Endothelial cell of umbilical vein (primary cell): ENCODE results near the gene RMND5A. TPM values are rescaled to one million over a fixed set of nuclear protein-coding genes. Genes with fewer than 3 reads are reported as not detected.

ENCODE experiments used
- BruUV-seq: library from RNA; stranded (reverse); fragments of 400-500 nt; replicated peaks from 2 replicates; lab custom pipeline; 2021; lab: Mats Ljungman, UMichigan
- CTCF ChIA-PET: fragments of 300-600, 350-600 bp; sonication (Branson Sonifier 250); formaldehyde crosslinking; loops from one replicate; lab custom pipeline; 2021; ENCODE audit warnings: antibody characterized with exemption, inconsistent platforms; lab: Charles Lee
- POLR2A ChIA-PET: fragments of 300-600, 350-600 bp; sonication (Branson Sonifier 250); formaldehyde crosslinking; loops from one replicate; lab custom pipeline; 2021; ENCODE audit warnings: antibody characterized with exemption, inconsistent platforms; lab: Charles Lee
- DNase-seq: peaks from one replicate; pipeline ENCODE4 v3.0.0-alpha.2; 2011; ENCODE audit warnings: low read depth, low spot score
- FAIRE-seq: peaks from 2 replicates; lab custom pipeline; 2011; peaks lifted over from hg19 to GRCh38; lab: Jason Lieb, UNC
- H2AFZ ChIP-seq: 2 replicates; pipeline ENCODE4 v1.6.0; 2012; ENCODE audit warnings: low read depth, low read length, control low read depth, inconsistent platforms
- H3K27ac ChIP-seq: 2 replicates; pipeline ENCODE4 v1.5.1; 2011; ENCODE audit warnings: low read depth, mild to moderate bottlenecking, control low read depth, low read length, moderate library complexity; ENCODE audit not compliant: insufficient read depth
- H3K27me3 ChIP-seq, 2 experiments: 2 replicates each; pipeline versions ENCODE4 v1.6.0 to v1.6.1; 2011; ENCODE audit warnings: low read length in 2 of 2, mixed read lengths in 1 of 2; ENCODE audit not compliant: control insufficient read depth in 2 of 2, insufficient read depth in 2 of 2
- H3K36me3 ChIP-seq, 2 experiments: 2 replicates in 1 of 2; 3 replicates in 1 of 2; pipeline ENCODE4 v1.5.1; 2011; ENCODE audit warnings: low read length in 2 of 2, mild to moderate bottlenecking in 1 of 2, moderate library complexity in 1 of 2; ENCODE audit not compliant: control insufficient read depth in 2 of 2, insufficient read depth in 2 of 2; ENCODE audit errors: extremely low read depth in 1 of 2
- H3K4me1 ChIP-seq: 3 replicates; pipeline ENCODE4 v1.5.1; 2011; ENCODE audit warnings: mild to moderate bottlenecking, low read length; ENCODE audit not compliant: control insufficient read depth, insufficient read depth; ENCODE audit errors: extremely low read depth
- H3K4me2 ChIP-seq: 2 replicates; pipeline ENCODE4 v1.6.1; 2011; ENCODE audit warnings: low read length, control low read depth, mixed read lengths; ENCODE audit not compliant: insufficient read depth
- H3K4me3 ChIP-seq, 3 experiments: fragments of 200-600 bp in 1 of 3; sonication (generic), shearing (Covaris generic) in 1 of 3; replicated peaks in 1 of 3; 2 replicates each; pipeline ENCODE4 v1.5.1; 2011 to 2016; ENCODE audit warnings: control low read depth in 3 of 3, low read length in 3 of 3, mild to moderate bottlenecking in 2 of 3, inconsistent platforms in 1 of 3, low read depth in 1 of 3, moderate library complexity in 1 of 3; ENCODE audit not compliant: insufficient read depth in 1 of 3
- H3K79me2 ChIP-seq: 2 replicates; pipeline ENCODE4 v1.6.0; 2012; ENCODE audit warnings: low read length, inconsistent platforms; ENCODE audit not compliant: control insufficient read depth, insufficient read depth
- H3K9ac ChIP-seq: replicated peaks from 2 replicates; pipeline ENCODE3; 2011; ENCODE audit warnings: low read length, control low read depth; ENCODE audit not compliant: insufficient read depth; ENCODE audit errors: extremely low read depth
- H3K9me1 ChIP-seq: replicated peaks from 3 replicates; pipeline ENCODE4 v1.6.0; 2011; ENCODE audit warnings: mild to moderate bottlenecking, low read length; ENCODE audit not compliant: control insufficient read depth, insufficient read depth; ENCODE audit errors: extremely low read depth
- H3K9me3 ChIP-seq: replicated peaks from 2 replicates; pipeline ENCODE4 v1.5.1; 2012; ENCODE audit warnings: low read length, inconsistent platforms; ENCODE audit not compliant: control insufficient read depth, insufficient read depth
- H4K20me1 ChIP-seq: replicated peaks from 2 replicates; pipeline ENCODE3; 2011; ENCODE audit warnings: mild to moderate bottlenecking, low read length; ENCODE audit not compliant: control insufficient read depth, insufficient read depth; ENCODE audit errors: extremely low read depth
- CTCF ChIP-seq, 2 donors: IDR thresholded peaks; 1 replicate in 1 of 2; 2 replicates in 1 of 2; pipeline ENCODE4 v1.5.1; 2011; ENCODE audit warnings: low read length in 2 of 2, mild to moderate bottlenecking in 2 of 2, moderate library complexity in 2 of 2, control low read depth in 1 of 2, inconsistent platforms in 1 of 2, low read depth in 1 of 2; ENCODE audit not compliant: insufficient read depth in 1 of 2; ENCODE audit errors: extremely low read depth in 1 of 2
- EZH2 ChIP-seq: IDR thresholded peaks from 2 replicates; pipeline ENCODE4 v1.6.1; 2012; ENCODE audit warnings: borderline replicate concordance, low read depth, mild to moderate bottlenecking, moderate library complexity, low read length, inconsistent platforms; ENCODE audit not compliant: severe bottlenecking
- FOS ChIP-seq: IDR thresholded peaks from 2 replicates; pipeline ENCODE4 v1.6.1; 2011; ENCODE audit warnings: mild to moderate bottlenecking, low read length, moderate library complexity, borderline replicate concordance; ENCODE audit not compliant: insufficient read depth
- GATA2 ChIP-seq: IDR thresholded peaks from 2 replicates; pipeline ENCODE4 v1.7.0; 2011; ENCODE audit warnings: low read depth, mild to moderate bottlenecking, moderate library complexity, mixed read lengths, low read length; ENCODE audit not compliant: insufficient read length, insufficient read depth
- JUN ChIP-seq: IDR thresholded peaks from 2 replicates; pipeline ENCODE4 v1.6.1; 2011; ENCODE audit warnings: borderline replicate concordance, low read depth; ENCODE audit not compliant: insufficient read length, insufficient read depth
- MAX ChIP-seq: IDR thresholded peaks from 2 replicates; pipeline ENCODE4 v1.6.1; 2011; ENCODE audit not compliant: insufficient read depth, insufficient read length
- MYC ChIP-seq: IDR thresholded peaks from one replicate; pipeline ENCODE4 v1.6.1; 2011; ENCODE audit warnings: mild to moderate bottlenecking, low read depth, low read length
- POLR2A ChIP-seq: IDR thresholded peaks from 2 replicates; pipeline ENCODE4 v1.6.1; 2012; ENCODE audit warnings: low read depth, mild to moderate bottlenecking, control low read depth, low read length
- POLR2AphosphoS5 ChIP-seq: IDR thresholded peaks from 2 replicates; pipeline ENCODE4 v1.6.1; 2012; ENCODE audit warnings: low read depth, mild to moderate bottlenecking, control low read depth, low read length, moderate library complexity; ENCODE audit not compliant: insufficient read depth
- dilution Hi-C: fragments of 300-500 bp; cut with MboI; formaldehyde crosslinking; loops from one replicate; pipeline ENCODE4 v1.15.0; 2019; ENCODE audit warnings: low sequenced_read_pairs; ENCODE audit not compliant: extremely low pct_ligation_motif_present
- intact Hi-C: fragments of 100-400 bp; cut with micrococcal nuclease; formaldehyde crosslinking; loops from one replicate; pipeline ENCODE4 v1.10.0; 2022
- polyA plus RNA-seq, 4 experiments: library from polyadenylated mRNA; depleted of rRNA in 3 of 4; stranded (reverse) in 3 of 4; unstranded in 1 of 4; fragments of >200 nt; gene quantifications; 2 replicates each; pipeline versions ENCODE4 v1.2.1 to v1.2.3, GENCODE V29; 2011 to 2012; ENCODE audit warnings: missing spikeins in 1 of 4
- total RNA-seq: library from RNA; stranded (reverse); gene quantifications from 2 replicates; pipeline ENCODE4 v1.2.3, GENCODE V29; 2021

The RMND5A gene
- total and polyA plus RNA-seq, 2 donors (not counting 3 experiments of a cell fraction or from before 2014, with no cell fraction given): 10.8 to 21.5 TPM

GRCh38 chr2:86673011-86673410 lies 47.1 kb upstream of the RMND5A start:
- DNase-seq (no peak), FAIRE-seq (no peak)
- Histone ChIP-seq H3K36me3 (no peaks in the 10 kb centered on the region), H3K9me3 (no peaks in the 10 kb centered on the region), H3K4me3 (no peak overlapping the region), H3K9me1 (no peaks in the 10 kb centered on the region), H3K4me2 (no peak overlapping the region), H3K4me1 (peaks cover 5% of the 10 kb centered on the region), H3K27me3 (peaks cover 0 to 2% of the 10 kb centered on the region in 2 experiments), H2AFZ (no peak overlapping the region), H3K79me2 (no peaks in the 10 kb centered on the region), H3K9ac (no peak overlapping the region), H3K27ac (no peak overlapping the region), H4K20me1 (no peaks in the 10 kb centered on the region)
- dilution Hi-C loops: no loop called here
- TF ChIP-seq POLR2AphosphoS5: no peak
- TF ChIP-seq CTCF (IDR thresholded peaks at IDR 0.05; ENCODE audit: extremely low read depth in 1 of 2, insufficient read depth in 1 of 2, low read depth in 1 of 2, low read length in 2 of 2): no peak
- no peak for TF ChIP-seq MYC
- TF ChIP-seq MAX: no peak
- TF ChIP-seq POLR2A: no peak
- TF ChIP-seq GATA2: no peak
- TF ChIP-seq EZH2: no peak
- TF ChIP-seq JUN: no peak
- TF ChIP-seq FOS: no peak
- intact Hi-C loops: no loop called here
- no TSS peak for BruUV-seq
- ChIA-PET POLR2A (no interaction called here), CTCF (no interaction called here)
